Heart left ventricle (tissue), 16 donors: ENCODE measurements around the gene SIX2. TPM values are rescaled to one million over a fixed set of nuclear protein-coding genes. Genes with fewer than 3 reads are reported as not detected.

Experiments
- ATAC-seq, 4 donors: fragments of 200-7000 bp; cut with Tn5 transposase; one replicate each; pipeline ENCODE4 v1.9.1; 2020 to 2022; ENCODE audit warnings: moderate library complexity in 4 of 4, mild to moderate bottlenecking in 3 of 4, moderate number of reproducible peaks in 1 of 4
- DNase-seq, 5 donors: peaks; one replicate each; pipeline ENCODE4 v3.0.0-alpha.2; 2020
- H3K27ac ChIP-seq, 12 donors: fragments of 200-600 bp; sonication (generic) in 4 of 12; one replicate each; pipeline versions ENCODE4 v1.5.0 to v1.8.0; 2016 to 2022; ENCODE audit warnings: mild to moderate bottlenecking in 2 of 12
- H3K27me3 ChIP-seq, 9 donors: fragments of 200-600 bp; sonication (generic) in 2 of 9; one replicate each; pipeline versions ENCODE4 v1.5.1 to v1.8.0; 2016 to 2022; ENCODE audit warnings: mild to moderate bottlenecking in 3 of 9
- H3K36me3 ChIP-seq, 9 donors: fragments of 200-600 bp; sonication (generic) in 2 of 9; one replicate each; pipeline versions ENCODE4 v1.5.0 to v1.8.0; 2018 to 2022; ENCODE audit warnings: mild to moderate bottlenecking in 2 of 9
- H3K4me1 ChIP-seq, 12 donors: fragments of 200-600 bp; sonication (generic) in 4 of 12; one replicate each; pipeline versions ENCODE4 v1.5.0 to v1.8.0; 2016 to 2022; ENCODE audit warnings: mild to moderate bottlenecking in 3 of 12
- H3K4me3 ChIP-seq, 12 donors: fragments of 200-600 bp; sonication (generic) in 4 of 12; one replicate each; pipeline versions ENCODE4 v1.5.0 to v1.8.0; 2017 to 2022; ENCODE audit warnings: mild to moderate bottlenecking in 9 of 12, moderate library complexity in 4 of 12
- H3K9me3 ChIP-seq, 12 donors: fragments of 200-600 bp; sonication (generic) in 4 of 12; one replicate each; pipeline versions ENCODE4 v1.5.0 to v1.8.0; 2016 to 2022; ENCODE audit warnings: mild to moderate bottlenecking in 1 of 12
- CTCF ChIP-seq, 12 donors: fragments of 200-600 bp; sonication (generic) in 4 of 12; IDR thresholded peaks; one replicate each; pipeline versions ENCODE4 v1.5.0 to v1.8.0; 2018 to 2022; ENCODE audit warnings: antibody characterized with exemption in 12 of 12, mild to moderate bottlenecking in 5 of 12
- POLR2A ChIP-seq, 2 donors: fragments of 450-650 bp; IDR thresholded peaks; one replicate each; pipeline ENCODE4 v1.6.1; 2017; ENCODE audit warnings: antibody characterized with exemption in 2 of 2, mild to moderate bottlenecking in 2 of 2, moderate library complexity in 2 of 2
- WGBS, 4 donors: extraction: QIAGEN DNeasy Blood & Tissue Kit in 2 of 4; methylation state at CpG; one replicate each; pipeline versions ENCODE4 v1.1.5 to v1.1.7; 2013 to 2018; 5-methylcytosine and 5-hydroxymethylcytosine counted together
- intact Hi-C, 10 donors: fragments of 100-400 bp; cut with DNase I; formaldehyde crosslinking; loops; one replicate each; pipeline versions ENCODE4 v1.11.1 to v1.14.2; 2022
- polyA plus RNA-seq, 2 donors: library from polyadenylated mRNA; stranded (reverse); fragments of 200-250 nt; gene quantifications; one replicate each; pipeline ENCODE4 v1.2.3, GENCODE V29; 2013
- total RNA-seq, 9 donors: library from RNA; depleted of rRNA in 2 of 9; stranded (reverse); fragments of >200 nt in 2 of 9; fragmentation: NEBNext Ultra II Directional in 3 of 9; extraction: Animal tissue kit (Norgen Biotek cat#: 25700) in 3 of 9; gene quantifications; one replicate each; pipeline versions ENCODE4 v1.1.0 to v1.2.4, GENCODE V29; 2016 to 2023
- donor health status: ischemic (EF 13 %, LVEDD 7.1; RV severe dilation, severe dysfunction).
- donor health status: healthy with polysubstance abuse.
- donor health status: DM: no; HTN: yes; CAD: no.
- donor health status: DM: no; HTN: no; CAD: no.
- donor health status: ischemic (EF 25% LVEDD 6.9; RV normal size, moderate dysfunction).
- donor health status: ischemic (EF 25% LVEDD 5.7; RV mildly dilated, moderate dysfunction).
- donor health status: healthy.
- donor health status: DM: yes; HTN: yes; CAD: no.
- donor health status: ischemic (EF 35%, LVEDD 5.7; RV mildly dilated, moderate dysfunction).
- donor health status: nonischemic (EF 11% LVEDD 7.7; RV severe dilation, severe dysfunction).
- donor health status: DM: yes; HTN: yes; CAD: no.
- donor health status: PGD.
- donor health status: ischemic (EF 29% LVEDD 5.4; RV normal size, mild dysfunction).
- donor health status: nonischemic (EF 23%, LVEDD 6.1; RV moderate dilation, normal function).

The SIX2 gene
- total and polyA plus RNA-seq, 11 donors = 0.32 to 2.0 (median 0.99) TPM

- intact Hi-C loops = no loop called here
- WGBS, 4 donors = 68 to 84% (median 74%) methylated on average over 14 to 15 of the region's 15 CpGs
- ATAC-seq (no peak), DNase-seq (no peak)
- H3K9me3 ChIP-seq = no peaks in the 10 kb centered on the region
- no peaks in the 10 kb centered on the region for H3K36me3 ChIP-seq
- H3K27me3 ChIP-seq = peaks cover 0 to 56% (median 3%) of the 10 kb centered on the region in 9 donors
- peaks cover 0 to 8% (median 0%) of the 10 kb centered on the region in 12 donors for H3K4me1 ChIP-seq
- no peak for TF ChIP-seq POLR2A (IDR thresholded peaks at IDR 0.05)
- no peak overlapping the region for H3K4me3 ChIP-seq
- H3K27ac ChIP-seq = no peak overlapping the region
Measured at GRCh38 chr2:44970846-44971450, 38.3 kb downstream of the SIX2 start.

- peaks cover 0 to 8% (median 0%) of the 10 kb centered on the region in 12 donors for H3K4me1 ChIP-seq
- H3K27me3 ChIP-seq = peaks cover 0 to 56% (median 6%) of the 10 kb centered on the region in 9 donors
- no peaks in the 10 kb centered on the region for H3K36me3 ChIP-seq
- no peaks in the 10 kb centered on the region for H3K9me3 ChIP-seq
- 68 to 82% (median 76%) methylated on average over 4 of the region's 4 CpGs for WGBS, 4 donors
- no peak for DNase-seq
- intact Hi-C loops = no loop called here
- no peak overlapping the region for H3K27ac ChIP-seq
- no peak overlapping the region for H3K4me3 ChIP-seq
- ATAC-seq = no peak
- TF ChIP-seq POLR2A (IDR thresholded peaks at IDR 0.05) = no peak
Measured at GRCh38 chr2:44969936-44970335, 39.3 kb downstream of the SIX2 start.

GRCh38 chr2:44967727-44968432 lies 41.4 kb downstream of the SIX2 start:
- intact Hi-C loops = no loop called here
- no peak for ATAC-seq
- Histone ChIP-seq H3K27me3 (peaks cover 0 to 59% (median 15%) of the 10 kb centered on the region in 9 donors), H3K4me1 (peaks cover 0 to 4% (median 0%) of the 10 kb centered on the region in 12 donors), H3K9me3 (no peaks in the 10 kb centered on the region), H3K36me3 (no peaks in the 10 kb centered on the region), H3K27ac (no peak overlapping the region), H3K4me3 (no peak overlapping the region)
- DNase-seq = no peak
- TF ChIP-seq POLR2A (IDR thresholded peaks at IDR 0.05) (no peak), CTCF (IDR thresholded peaks at IDR 0.05) (no peak)
- 88 to 89% (median 89%) methylated on average over 5 of the region's 5 CpGs for WGBS, 4 donors

GRCh38 chr2:44967056-44967455 lies 42.2 kb downstream of the SIX2 start:
- Histone ChIP-seq H3K36me3 (no peaks in the 10 kb centered on the region), H3K4me3 (no peak overlapping the region), H3K9me3 (no peaks in the 10 kb centered on the region), H3K27ac (no peak overlapping the region), H3K27me3 (peaks cover 0 to 58% (median 15%) of the 10 kb centered on the region in 9 donors), H3K4me1 (no peaks in the 10 kb centered on the region)
- no peak for ATAC-seq
- TF ChIP-seq POLR2A (IDR thresholded peaks at IDR 0.05) (no peak), CTCF (IDR thresholded peaks at IDR 0.05) (no peak)
- 68 to 78% (median 75%) methylated on average over 6 of the region's 6 CpGs for WGBS, 4 donors
- DNase-seq = no peak
- intact Hi-C loops = no loop called here

- ATAC-seq (no peak), DNase-seq (no peak)
- no peaks in the 10 kb centered on the region for H3K9me3 ChIP-seq
- no peaks in the 10 kb centered on the region for H3K36me3 ChIP-seq
- WGBS, 4 donors = 93 to 98% (median 96%) methylated on average over 2 of the region's 2 CpGs
- H3K27ac ChIP-seq = no peak overlapping the region
- TF ChIP-seq CTCF (IDR thresholded peaks at IDR 0.05) (no peak), POLR2A (IDR thresholded peaks at IDR 0.05) (no peak)
- intact Hi-C loops = no loop called here
- H3K4me1 ChIP-seq = no peaks in the 10 kb centered on the region
- peaks cover 0 to 46% (median 18%) of the 10 kb centered on the region in 9 donors for H3K27me3 ChIP-seq
- no peak overlapping the region for H3K4me3 ChIP-seq
Measured at GRCh38 chr2:44965684-44966083, 43.6 kb downstream of the SIX2 start.
